Tibial nerve (tissue), 4 donors: ENCODE results near the gene BCR. TPM values are rescaled to one million over a fixed set of nuclear protein-coding genes. Genes with fewer than 3 reads are reported as not detected.
A peak's percentile ranks its signal among the peaks of the same experiment; 100 is the strongest.

Experiments used
- DNase-seq, 2 donors: peaks; one replicate each; pipeline ENCODE4 v3.0.0-alpha.2; 2019; ENCODE audit warnings: low spot score in 2 of 2
- H3K27ac ChIP-seq, 4 donors: fragments of 200-600 bp; sonication (generic) in 3 of 4; one replicate each; pipeline ENCODE4 v1.5.1; 2017 to 2019; ENCODE audit warnings: mild to moderate bottlenecking in 1 of 4
- H3K27me3 ChIP-seq, 2 donors: fragments of 200-600 bp; sonication (generic) in 1 of 2; one replicate each; pipeline versions ENCODE4 v1.5.1 to v1.6.0; 2017 to 2019
- H3K36me3 ChIP-seq, 3 donors: fragments of 200-600 bp; sonication (generic); one replicate each; pipeline ENCODE4 v1.5.1; 2018 to 2019
- H3K4me1 ChIP-seq, 4 donors: fragments of 200-600 bp; sonication (generic) in 3 of 4; one replicate each; pipeline ENCODE4 v1.5.1; 2017 to 2019
- H3K4me3 ChIP-seq, 4 donors: fragments of 200-600 bp; sonication (generic) in 3 of 4; one replicate each; pipeline ENCODE4 v1.5.1; 2017 to 2019; ENCODE audit warnings: mild to moderate bottlenecking in 1 of 4, moderate library complexity in 1 of 4
- H3K9me3 ChIP-seq, 4 donors: fragments of 200-600 bp; sonication (generic) in 3 of 4; one replicate each; pipeline ENCODE4 v1.5.1; 2017 to 2019
- EP300 ChIP-seq, 2 donors: sonication (generic); formaldehyde crosslinking; IDR thresholded peaks; one replicate each; pipeline ENCODE4 v1.6.1; 2017; ENCODE audit warnings: antibody characterized with exemption in 2 of 2, mild to moderate bottlenecking in 1 of 2
- POLR2A ChIP-seq, 2 donors: fragments of 450-650 bp; IDR thresholded peaks; one replicate each; pipeline ENCODE4 v1.6.1; 2017; ENCODE audit warnings: antibody characterized with exemption in 2 of 2, mild to moderate bottlenecking in 2 of 2, moderate library complexity in 2 of 2
- WGBS, 2 donors: methylation state at CpG; one replicate each; pipeline ENCODE4 v1.1.5; 2018; 5-methylcytosine and 5-hydroxymethylcytosine counted together
- total RNA-seq, 4 donors: library from RNA; depleted of rRNA; stranded (reverse); fragments of >200 nt; gene quantifications; one replicate each; pipeline ENCODE4 v1.1.0, GENCODE V29; 2016
- TF ChIP-seq, protein P1 (sequence below), 5 experiments: fragments of 200-600 bp in 3 of 5; fragments of 450-650 bp in 2 of 5; sonication (generic) in 3 of 5; IDR thresholded peaks; one replicate each; pipeline ENCODE4 v1.5.1; 2016 to 2019; ENCODE audit warnings: antibody characterized with exemption in 5 of 5, mild to moderate bottlenecking in 3 of 5, moderate library complexity in 2 of 5

Gene BCR
- total RNA-seq, 4 donors from 2014 or later: 99.0 to 174 (median 120) TPM

DNA sequence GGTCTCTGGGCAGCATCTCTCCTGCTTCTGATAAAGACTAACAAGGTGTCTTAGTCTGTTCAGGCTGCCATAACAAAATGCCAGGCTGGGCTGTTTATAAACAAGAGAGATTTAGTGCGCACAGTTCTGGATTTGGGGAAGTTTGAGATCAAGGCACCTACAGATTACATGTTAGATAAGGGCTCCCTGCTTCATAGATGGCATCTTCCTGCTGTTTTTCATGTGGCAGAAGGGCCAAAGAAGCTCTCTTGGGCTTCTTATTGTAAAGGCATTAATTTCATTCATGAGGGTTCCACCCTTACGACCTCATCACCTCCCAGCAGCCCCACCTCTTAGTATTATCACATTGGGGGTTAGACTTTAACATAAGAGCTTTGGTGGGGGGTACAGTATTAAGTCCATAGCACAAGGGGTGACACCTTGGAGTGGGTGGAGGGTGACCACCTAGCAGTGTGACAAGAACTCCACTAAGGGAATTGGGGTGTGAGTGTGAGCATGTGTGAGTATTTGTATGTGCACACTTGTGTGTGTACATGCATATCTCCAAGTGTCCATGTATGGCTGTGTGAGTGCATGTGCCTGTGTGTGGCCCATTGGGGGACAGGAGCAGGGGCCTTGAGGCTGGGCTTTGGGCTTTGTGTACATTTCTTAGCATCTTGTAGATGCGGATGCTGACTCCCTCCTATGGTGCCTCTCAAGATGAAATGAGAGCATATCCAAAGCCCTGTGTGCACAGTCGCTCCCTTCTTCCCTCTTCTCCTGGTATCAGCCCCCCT lies 42.7 kb downstream of the BCR start:
- no peak for TF ChIP-seq EP300 (IDR thresholded peaks at IDR 0.05)
- TF ChIP-seq, protein P1, sequence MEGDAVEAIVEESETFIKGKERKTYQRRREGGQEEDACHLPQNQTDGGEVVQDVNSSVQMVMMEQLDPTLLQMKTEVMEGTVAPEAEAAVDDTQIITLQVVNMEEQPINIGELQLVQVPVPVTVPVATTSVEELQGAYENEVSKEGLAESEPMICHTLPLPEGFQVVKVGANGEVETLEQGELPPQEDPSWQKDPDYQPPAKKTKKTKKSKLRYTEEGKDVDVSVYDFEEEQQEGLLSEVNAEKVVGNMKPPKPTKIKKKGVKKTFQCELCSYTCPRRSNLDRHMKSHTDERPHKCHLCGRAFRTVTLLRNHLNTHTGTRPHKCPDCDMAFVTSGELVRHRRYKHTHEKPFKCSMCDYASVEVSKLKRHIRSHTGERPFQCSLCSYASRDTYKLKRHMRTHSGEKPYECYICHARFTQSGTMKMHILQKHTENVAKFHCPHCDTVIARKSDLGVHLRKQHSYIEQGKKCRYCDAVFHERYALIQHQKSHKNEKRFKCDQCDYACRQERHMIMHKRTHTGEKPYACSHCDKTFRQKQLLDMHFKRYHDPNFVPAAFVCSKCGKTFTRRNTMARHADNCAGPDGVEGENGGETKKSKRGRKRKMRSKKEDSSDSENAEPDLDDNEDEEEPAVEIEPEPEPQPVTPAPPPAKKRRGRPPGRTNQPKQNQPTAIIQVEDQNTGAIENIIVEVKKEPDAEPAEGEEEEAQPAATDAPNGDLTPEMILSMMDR (IDR thresholded peaks at IDR 0.05): no peak
- no peak for TF ChIP-seq POLR2A (IDR thresholded peaks at IDR 0.05)
- H3K4me1 ChIP-seq: peaks cover 0 to 90% (median 59%) of the 10 kb centered on the region in 4 donors
- no peaks in the 10 kb centered on the region for H3K36me3 ChIP-seq
- no peaks in the 10 kb centered on the region for H3K27me3 ChIP-seq
- no peak overlapping the region for H3K4me3 ChIP-seq
- DNase-seq: no peak
- H3K9me3 ChIP-seq: peaks cover 0 to 4% (median under 1%) of the 10 kb centered on the region in 4 donors
- H3K27ac ChIP-seq: peak overlapping the region in 3 of 4 donors; percentile 43 to 82 (median 69)
- 81 to 86% methylated on average over 4 of the region's 4 CpGs for WGBS, 2 donors

DNA sequence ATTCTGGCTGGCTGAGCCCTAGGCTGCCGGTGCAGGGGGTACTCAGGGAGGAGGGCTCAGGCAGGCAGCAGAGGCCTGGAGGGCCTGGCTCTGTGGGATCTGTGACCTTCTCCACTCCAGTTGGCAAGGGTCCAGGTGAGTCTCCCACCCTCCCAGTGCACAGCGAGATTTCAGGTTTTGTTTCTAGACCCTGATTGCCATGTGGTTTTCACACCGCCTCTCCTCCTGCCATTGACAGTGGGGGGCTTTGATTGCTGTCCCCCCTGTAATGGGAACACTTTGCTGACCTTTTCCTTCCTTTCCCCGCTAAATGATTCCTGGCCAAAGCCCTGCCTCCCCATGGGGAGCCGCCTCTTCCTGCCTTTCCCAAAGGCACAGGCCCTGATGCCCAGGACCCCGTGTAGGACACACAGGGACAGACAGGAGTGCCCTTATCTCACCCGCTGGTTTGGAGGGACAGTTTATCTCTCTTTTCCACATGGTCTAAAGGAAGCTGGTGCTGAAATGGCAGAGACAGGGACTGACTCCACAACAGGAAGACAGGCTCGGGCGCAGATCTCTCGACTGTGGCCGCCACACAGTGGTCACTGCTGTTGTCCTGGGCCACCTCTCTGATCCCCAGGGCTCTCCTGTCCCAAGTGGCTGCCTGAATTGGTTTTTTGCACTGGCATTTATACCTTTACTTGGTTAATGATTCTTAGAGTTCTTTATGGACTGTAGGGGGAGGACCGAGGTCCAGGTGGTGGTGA lies 43.4 kb downstream of the BCR start:
- Histone ChIP-seq H3K4me3 (no peak overlapping the region), H3K27me3 (no peaks in the 10 kb centered on the region), H3K4me1 (peaks cover 0 to 83% (median 52%) of the 10 kb centered on the region in 4 donors), H3K9me3 (peaks cover 0 to 12% (median 5%) of the 10 kb centered on the region in 4 donors), H3K36me3 (no peaks in the 10 kb centered on the region), H3K27ac (peak overlapping the region in 3 of 4 donors; percentile 43 to 82 (median 69))
- WGBS, 2 donors: 65 to 67% methylated on average over 12 of the region's 12 CpGs
- TF ChIP-seq EP300 (IDR thresholded peaks at IDR 0.05) (no peak), POLR2A (IDR thresholded peaks at IDR 0.05) (no peak)
- TF ChIP-seq, protein P1 (IDR thresholded peaks at IDR 0.05): no peak
- DNase-seq: no peak

DNA sequence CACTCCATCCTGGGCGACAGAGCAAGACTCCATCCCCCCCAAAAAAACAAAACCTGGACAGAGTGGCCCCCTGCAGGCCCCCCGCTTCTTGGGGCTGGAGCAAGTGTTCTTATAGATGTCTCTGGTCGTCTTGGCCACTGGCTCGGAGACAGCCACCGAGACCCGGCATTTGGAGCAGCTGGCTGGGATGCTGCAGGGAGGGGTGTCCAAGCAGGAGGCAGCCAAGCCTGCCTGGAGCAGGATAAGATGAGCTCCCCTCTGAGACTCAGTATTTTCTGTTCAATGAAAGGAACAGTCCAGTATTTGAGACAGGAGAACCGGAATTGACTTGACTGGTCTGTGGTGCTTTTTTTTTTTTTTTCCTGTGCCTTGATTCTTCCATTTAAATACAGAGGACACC lies 44.5 kb downstream of the BCR start:
- TF ChIP-seq POLR2A (IDR thresholded peaks at IDR 0.05): no peak
- no peak for TF ChIP-seq EP300 (IDR thresholded peaks at IDR 0.05)
- TF ChIP-seq, protein P1 (IDR thresholded peaks at IDR 0.05): no peak
- H3K27ac ChIP-seq: peak overlapping the region in 2 of 4 donors; percentile 5 to 82
- DNase-seq: no peak
- H3K36me3 ChIP-seq: peaks cover 0 to 5% (median 0%) of the 10 kb centered on the region in 3 donors
- H3K27me3 ChIP-seq: no peaks in the 10 kb centered on the region
- no peak overlapping the region for H3K4me3 ChIP-seq
- H3K4me1 ChIP-seq: peaks cover 0 to 72% (median 41%) of the 10 kb centered on the region in 4 donors
- peaks cover 0 to 20% (median 6%) of the 10 kb centered on the region in 4 donors for H3K9me3 ChIP-seq
- 75 to 82% methylated on average over 6 to 7 of the region's 7 CpGs for WGBS, 2 donors

DNA sequence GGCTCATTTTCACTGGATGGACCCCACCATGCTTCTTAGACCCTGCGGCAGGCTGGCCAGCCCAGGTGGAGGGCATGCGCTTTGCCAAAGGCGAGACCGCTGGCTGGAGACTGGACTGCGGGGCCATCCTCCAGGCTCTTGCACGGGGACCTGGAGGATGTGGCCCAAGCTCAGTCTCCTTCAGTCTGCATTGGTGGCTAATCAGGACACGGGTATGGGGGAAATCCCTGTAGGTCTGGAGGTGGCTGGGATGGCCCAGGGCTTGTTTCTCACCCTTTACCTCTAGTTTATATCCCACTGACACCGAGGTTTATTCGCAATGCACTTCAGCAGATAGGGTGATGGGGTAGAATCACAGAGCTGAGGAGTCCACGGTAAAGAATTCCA lies 45.0 kb downstream of the BCR start:
- no peak for DNase-seq
- H3K4me3 ChIP-seq: no peak overlapping the region
- TF ChIP-seq, protein P1 (IDR thresholded peaks at IDR 0.05): no peak
- TF ChIP-seq POLR2A (IDR thresholded peaks at IDR 0.05) (no peak), EP300 (IDR thresholded peaks at IDR 0.05) (no peak)
- peaks cover 0 to 5% (median 0%) of the 10 kb centered on the region in 3 donors for H3K36me3 ChIP-seq
- H3K4me1 ChIP-seq: peaks cover 0 to 67% (median 36%) of the 10 kb centered on the region in 4 donors
- H3K9me3 ChIP-seq: peaks cover 0 to 20% (median 6%) of the 10 kb centered on the region in 4 donors
- peak overlapping the region in 3 of 4 donors; percentile 21 to 82 (median 79) for H3K27ac ChIP-seq
- WGBS, 2 donors: 76 to 86% methylated on average over 8 to 10 of the region's 10 CpGs
- H3K27me3 ChIP-seq: no peaks in the 10 kb centered on the region
